Right lobe of liver (tissue), 6 donors: ENCODE measurements around the gene DPYSL3. TPM values are rescaled to one million over a fixed set of nuclear protein-coding genes. Genes with fewer than 3 reads are reported as not detected.
A peak's percentile ranks its signal among the peaks of the same experiment; 100 is the strongest.

Source experiments
- ATAC-seq, 4 donors: fragments of 200-7000 bp; cut with Tn5 transposase; one replicate each; pipeline ENCODE4 v1.9.1; 2020; ENCODE audit warnings: mild to moderate bottlenecking in 4 of 4, moderate library complexity in 4 of 4
- DNase-seq, 3 donors: peaks; one replicate each; pipeline ENCODE4 v3.0.0-alpha.2; 2020
- H3K27ac ChIP-seq, 3 donors: fragments of 200-600 bp; one replicate each; pipeline ENCODE4 v1.8.0; 2022
- H3K27me3 ChIP-seq, 2 donors: fragments of 200-600 bp; one replicate each; pipeline ENCODE4 v1.8.0; 2022
- H3K36me3 ChIP-seq, 4 donors: fragments of 200-600 bp; sonication (generic) in 1 of 4; one replicate each; pipeline versions ENCODE4 v1.5.1 to v1.8.0; 2017 to 2022; ENCODE audit warnings: control low read depth in 1 of 4
- H3K4me1 ChIP-seq, 4 donors: fragments of 200-600 bp; sonication (generic) in 1 of 4; one replicate each; pipeline versions ENCODE4 v1.5.1 to v1.8.0; 2017 to 2022; ENCODE audit warnings: control low read depth in 1 of 4
- H3K4me3 ChIP-seq, 3 donors: fragments of 200-600 bp; one replicate each; pipeline ENCODE4 v1.8.0; 2022
- H3K9me3 ChIP-seq, 4 donors: fragments of 200-600 bp; sonication (generic) in 1 of 4; one replicate each; pipeline versions ENCODE4 v1.5.1 to v1.8.0; 2017 to 2022; ENCODE audit warnings: control low read depth in 1 of 4
- CTCF ChIP-seq, 4 donors: fragments of 200-600 bp in 3 of 4; fragments of 450-650 bp in 1 of 4; IDR thresholded peaks; one replicate each; pipeline versions ENCODE4 v1.5.1 to v1.8.0; 2016 to 2022; ENCODE audit warnings: antibody characterized with exemption in 4 of 4, mild to moderate bottlenecking in 2 of 4
- POLR2A ChIP-seq: fragments of 450-650 bp; IDR thresholded peaks from one replicate; pipeline ENCODE4 v1.6.1; 2017; ENCODE audit warnings: antibody characterized with exemption, mild to moderate bottlenecking
- WGBS: methylation state at CpG from one replicate; pipeline ENCODE4 v1.1.6; 2018; ENCODE audit warnings: low coverage, low lambda C conversion rate; ENCODE audit not compliant: insufficient coverage; ENCODE audit errors: missing lambda C conversion rate; 5-methylcytosine and 5-hydroxymethylcytosine counted together
- intact Hi-C, 2 donors: fragments of 100-400 bp; cut with DNase I; formaldehyde crosslinking; loops; one replicate each; pipeline versions ENCODE4 v1.11.2 to v1.14.1; 2022
- long read RNA-seq: library from polyadenylated mRNA; unstranded; transcript quantifications from one replicate; pipeline ENCODE4 v2.0.0, GENCODE V29; 2019
- total RNA-seq, 6 experiments: library from RNA; depleted of rRNA in 2 of 6; stranded (reverse); fragments of >200 nt in 2 of 6; fragmentation: NEBNext Ultra II Directional in 3 of 6; extraction: Animal tissue kit (Norgen Biotek cat#: 25700) in 3 of 6; gene quantifications; one replicate each; pipeline versions ENCODE4 v1.1.0 to v1.2.4, GENCODE V29; 2016 to 2023
- donor health status: DM: no; HTN: yes; CAD: no.
- donor health status: DM: no; HTN: no; CAD: no.
- donor health status: DM: no; HTN: no; CAD: no.
- donor health status: DM: no; HTN: yes; CAD: no.
- donor health status: DM: no; HTN: yes; CAD: no.

The DPYSL3 gene
- total RNA-seq: 1 to 10 TPM; 1.4 to 3.8 (median 2.3) TPM
- long read RNA-seq: 0 reads

GRCh38 chr5:147509710-147510651 is at the start of gene DPYSL3:
Gene DPYSL3 (minus strand): TSS chr5:147510068. CDS start chr5:147509858, 210 bp downstream.
- Histone ChIP-seq H3K27me3 (peaks cover 0 to 8% of the 10 kb centered on the region in 2 donors), H3K36me3 (no peaks in the 10 kb centered on the region), H3K4me1 (peaks cover 0 to 6% (median 0%) of the 10 kb centered on the region in 4 donors), H3K4me3 (peak within 1 kb of the TSS; percentile 38 to 47 (median 39)), H3K9me3 (no peaks in the 10 kb centered on the region), H3K27ac (peak within 1 kb of the TSS in 1 of 3 donors; percentile 34)
- peak; percentile 83 to 95 (median 94) for ATAC-seq
- 25% methylated on average over 5 of the region's 66 CpGs for WGBS
- TF ChIP-seq CTCF (IDR thresholded peaks at IDR 0.05) (peak in 3 of 4 donors; percentile 18 to 29 (median 27)), POLR2A (no peak)
- intact Hi-C loops: no loop called here
- peak; percentile 58 to 66 (median 64) for DNase-seq

GRCh38 chr5:147558826-147559225 is 49.0 kb upstream of the DPYSL3 start:
- no peak overlapping the region for H3K4me3 ChIP-seq
- no peaks in the 10 kb centered on the region for H3K27me3 ChIP-seq
- TF ChIP-seq CTCF (IDR thresholded peaks at IDR 0.05) (peak; percentile 30 to 43 (median 37)), POLR2A (no peak)
- intact Hi-C loops: no loop called here
- 29% methylated on average over 2 of the region's 2 CpGs for WGBS
- H3K27ac ChIP-seq: no peak overlapping the region
- no peaks in the 10 kb centered on the region for H3K9me3 ChIP-seq
- no peaks in the 10 kb centered on the region for H3K4me1 ChIP-seq
- ATAC-seq (peak; percentile 61 to 83 (median 74)), DNase-seq (peak in 1 of 3 donors; percentile 27)
- no peaks in the 10 kb centered on the region for H3K36me3 ChIP-seq

- ATAC-seq: no peak
- H3K4me1 ChIP-seq: no peaks in the 10 kb centered on the region
- H3K4me3 ChIP-seq: no peak overlapping the region
- H3K9me3 ChIP-seq: no peaks in the 10 kb centered on the region
- H3K27ac ChIP-seq: no peak overlapping the region
- intact Hi-C loops: no loop called here
- H3K27me3 ChIP-seq: no peaks in the 10 kb centered on the region
- no peak for DNase-seq
- no peak for TF ChIP-seq POLR2A
- no peak for TF ChIP-seq CTCF (IDR thresholded peaks at IDR 0.05)
- 65% methylated on average over 8 of the region's 8 CpGs for WGBS
- H3K36me3 ChIP-seq: no peaks in the 10 kb centered on the region
Observed at GRCh38 chr5:147557876-147558745, 48.2 kb upstream of the DPYSL3 start.

- ATAC-seq (no peak), DNase-seq (no peak)
- Histone ChIP-seq H3K9me3 (no peaks in the 10 kb centered on the region), H3K27ac (no peak overlapping the region), H3K4me1 (no peaks in the 10 kb centered on the region), H3K4me3 (no peak overlapping the region), H3K27me3 (no peaks in the 10 kb centered on the region), H3K36me3 (no peaks in the 10 kb centered on the region)
- intact Hi-C loops: no loop called here
- TF ChIP-seq CTCF (IDR thresholded peaks at IDR 0.05) (no peak), POLR2A (no peak)
- WGBS: 62% methylated on average over 6 of the region's 7 CpGs
Observed at GRCh38 chr5:147555176-147555575, 45.3 kb upstream of the DPYSL3 start.
